GM21619 (cell line): ENCODE data around the gene NT5C2.
"Not testable (repeated sequence)": the region's sequence is repeated elsewhere in the genome, so short reads cannot be mapped to it uniquely, and the experiment has no call there.

Experiments used
- ATAC-seq: cut with Tn5 transposase; IDR thresholded peaks from one replicate; pipeline ENCODE4 v1.9.1; 2021; ENCODE audit not compliant: unreplicated experiment

The NT5C2 gene

DNA sequence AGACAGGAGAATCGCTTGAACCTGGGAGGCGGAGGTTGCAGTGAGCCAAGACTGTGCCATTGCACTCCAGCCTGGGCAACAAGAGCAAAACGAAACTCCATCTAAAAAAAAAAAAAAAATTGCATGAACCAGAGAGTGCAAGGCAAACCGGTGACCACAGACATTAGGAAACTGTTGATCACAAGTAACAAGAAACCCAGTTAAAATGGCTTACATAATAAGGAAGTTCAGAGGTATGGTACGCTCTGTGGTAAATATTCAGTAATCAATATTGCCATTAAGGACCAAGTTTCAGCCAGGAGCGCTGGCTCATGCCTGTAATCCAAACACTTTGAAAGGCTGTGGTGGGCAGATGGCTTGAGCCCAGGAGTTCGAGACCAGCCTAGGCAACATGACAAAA, 9.2 kb upstream of the NT5C2 start:
- ATAC-seq: no peak

DNA sequence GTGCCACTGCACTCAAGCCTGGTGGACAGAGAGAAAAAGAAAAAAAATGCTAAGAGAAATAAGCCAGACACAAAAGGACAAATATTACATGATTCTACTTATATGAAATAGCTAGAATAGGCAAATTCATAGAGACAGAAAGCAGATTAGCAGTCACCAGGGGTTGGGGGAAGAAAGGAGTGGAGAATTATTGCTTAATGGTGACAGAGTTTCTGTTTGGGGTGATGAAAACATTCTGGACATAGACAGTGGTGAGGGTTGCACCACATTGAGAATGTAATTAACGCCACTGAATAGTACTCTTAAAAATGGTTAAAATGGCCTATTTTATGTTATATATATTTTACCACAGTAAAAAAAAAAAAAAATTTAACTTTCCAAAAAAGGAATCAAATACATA, 6.4 kb upstream of the NT5C2 start:
- ATAC-seq: no peak

DNA sequence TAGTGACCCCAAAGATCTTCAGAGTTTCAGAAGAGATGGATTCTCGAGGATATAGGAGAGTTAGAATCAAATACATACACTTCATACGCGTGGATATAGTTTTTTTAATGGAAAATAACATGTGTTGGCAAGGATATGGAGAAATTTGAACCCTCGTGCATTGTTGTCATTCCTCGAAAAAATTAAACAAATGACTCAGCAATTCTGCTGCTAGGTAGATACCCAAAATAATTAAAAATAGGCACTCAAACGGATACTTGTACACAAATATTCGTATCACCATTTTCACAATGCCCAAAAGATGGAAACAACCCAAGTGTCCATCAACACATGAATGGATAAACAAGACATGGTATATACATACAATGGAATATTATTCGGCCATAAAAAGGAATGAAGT, 5.6 kb upstream of the NT5C2 start:
- ATAC-seq: no peak

DNA sequence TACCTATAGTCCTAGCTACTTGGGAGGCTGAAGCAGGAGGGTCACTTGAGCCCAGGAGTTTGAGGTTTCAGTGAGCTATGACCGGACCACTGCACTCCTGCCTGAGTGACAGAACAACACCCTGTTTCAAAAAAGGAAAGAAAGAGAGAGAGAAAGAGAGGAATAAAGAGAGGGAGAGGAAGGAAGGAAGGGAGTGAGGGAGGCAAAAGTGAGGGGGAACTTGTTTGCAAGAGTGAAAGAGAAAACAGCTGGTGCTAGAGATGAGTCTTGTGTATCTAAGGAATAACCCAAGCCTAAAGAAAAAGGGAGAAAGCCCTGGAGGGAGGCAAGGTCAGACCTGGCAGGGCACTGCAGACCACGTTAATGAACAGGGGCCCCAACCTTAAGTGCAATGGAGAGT, 4.8 kb upstream of the NT5C2 start:
- ATAC-seq: no peak

GRCh38 chr10:103197174-103197573, 4.1 kb upstream of the NT5C2 start:
- no peak for ATAC-seq

DNA sequence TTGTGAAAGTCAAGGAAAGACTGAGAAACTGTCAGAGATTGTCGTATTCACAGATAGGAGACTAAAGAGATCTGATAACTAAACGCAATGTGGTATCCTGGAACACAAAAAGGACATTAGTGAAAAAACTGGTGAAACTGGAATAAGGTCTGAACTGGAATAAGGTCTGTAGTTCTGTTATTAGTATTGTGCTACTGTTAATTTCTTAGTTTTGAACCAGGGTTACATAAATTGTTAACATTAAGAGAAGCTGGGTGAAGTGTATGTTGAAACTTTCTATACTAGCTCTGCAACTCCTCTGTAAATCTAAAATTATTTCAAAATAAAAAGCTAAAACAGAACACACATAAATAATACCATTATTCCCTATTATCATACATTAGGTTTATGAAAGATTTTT, 3.4 kb upstream of the NT5C2 start:
- no peak for ATAC-seq

DNA sequence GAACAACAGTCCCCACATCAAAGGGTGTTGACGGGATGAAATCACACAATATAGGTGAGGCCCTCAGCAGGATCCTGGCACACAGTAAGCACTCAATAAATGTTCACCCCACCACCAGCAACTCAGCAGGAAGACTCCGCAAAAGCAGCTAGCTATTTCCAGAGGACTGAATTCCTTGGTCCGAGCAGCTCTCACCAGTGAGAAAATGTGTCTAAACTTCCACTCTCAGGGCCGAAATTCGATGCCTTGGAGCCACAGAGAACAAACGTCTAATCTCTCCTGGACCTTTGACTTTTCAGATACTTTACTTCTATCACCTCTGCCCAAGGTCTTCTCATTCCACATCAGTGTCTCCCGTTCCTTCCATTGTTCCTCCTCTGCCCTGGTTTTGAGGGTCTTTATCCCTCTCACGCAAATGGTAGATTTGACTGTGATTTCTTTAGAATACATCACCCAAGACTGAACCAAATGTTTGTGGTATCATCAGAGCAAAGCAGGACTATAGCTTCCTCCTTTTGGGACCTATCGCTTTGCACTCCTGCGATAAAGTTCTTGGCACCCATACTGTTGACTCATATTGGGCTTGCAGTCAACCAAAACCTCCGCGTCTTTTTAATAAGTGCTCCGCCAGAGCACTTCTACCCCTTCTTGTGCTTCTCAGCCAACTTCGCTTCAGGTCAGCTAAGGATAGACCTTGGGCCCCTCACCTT, 903 bp upstream of the NT5C2 start:
- ATAC-seq: no peak

GRCh38 chr10:103192451-103193106, 493 bp downstream of the NT5C2 start:
- peak; percentile 61 for ATAC-seq

DNA sequence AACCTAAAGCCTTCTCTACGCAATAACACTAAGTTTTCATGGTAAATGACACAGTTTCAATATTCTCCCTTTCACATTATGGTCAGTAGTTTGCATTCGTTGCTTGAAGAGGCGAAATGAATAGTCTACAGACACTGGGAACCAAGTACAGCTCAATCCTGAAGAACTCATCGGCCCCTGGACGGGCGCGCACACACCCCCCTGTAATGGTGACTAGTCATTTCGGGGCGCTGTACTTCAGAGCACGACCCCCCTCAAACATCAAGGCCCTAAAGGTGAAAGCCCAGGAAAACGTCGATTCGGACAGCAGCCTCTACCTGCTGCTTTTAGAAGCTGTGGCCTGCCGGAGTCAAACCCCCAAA, 1.0 kb downstream of the NT5C2 start:
- no peak for ATAC-seq

DNA sequence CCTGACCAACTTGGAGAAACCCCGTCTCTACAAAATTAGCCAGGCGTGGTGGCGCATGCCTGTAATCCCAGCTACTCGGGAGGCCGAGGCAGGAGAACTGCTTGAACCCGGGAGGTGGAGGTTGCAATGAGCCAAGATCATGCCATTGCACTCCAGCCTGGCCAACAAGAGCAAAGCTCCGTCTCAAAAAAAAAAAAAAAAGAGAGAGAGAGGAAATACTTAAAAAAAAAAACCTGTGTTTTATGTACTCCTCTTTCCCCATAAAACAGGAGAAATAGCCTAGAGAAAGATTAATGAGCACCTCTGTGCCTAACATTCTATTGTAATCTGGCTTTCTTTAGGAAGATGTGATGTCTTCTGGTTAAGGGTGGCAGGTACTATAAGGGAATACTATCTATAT, 1.9 kb downstream of the NT5C2 start:
- not testable (repeated sequence) for ATAC-seq

GRCh38 chr10:103188853-103189252, 4.2 kb downstream of the NT5C2 start:
- ATAC-seq: no peak

GRCh38 chr10:103186128-103186527, 6.9 kb downstream of the NT5C2 start:
- no peak for ATAC-seq

- no peak for ATAC-seq
Measured at GRCh38 chr10:103184615-103185014, 8.5 kb downstream of the NT5C2 start.

GRCh38 chr10:103183991-103184451, 9.1 kb downstream of the NT5C2 start:
- ATAC-seq: not testable (repeated sequence)

DNA sequence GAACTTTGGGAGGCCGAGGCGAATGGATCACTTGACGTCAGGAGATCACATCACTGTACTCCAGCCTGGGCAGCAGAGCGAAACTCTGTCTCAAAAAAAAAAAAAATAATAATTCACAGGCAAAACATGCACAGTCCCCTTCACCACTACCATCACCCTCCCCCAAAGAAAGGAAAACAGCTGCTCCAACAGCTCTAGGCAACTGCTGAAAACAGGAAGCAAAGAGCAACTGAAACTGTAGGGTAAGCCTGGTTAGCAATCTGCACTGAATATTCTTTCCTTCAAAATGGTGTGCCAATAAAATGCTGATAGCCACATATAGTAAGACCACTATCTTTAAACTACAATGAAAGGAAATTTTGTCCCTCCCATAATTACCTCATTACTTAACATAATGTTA, 11.8 kb downstream of the NT5C2 start:
- peak; percentile 67 for ATAC-seq

DNA sequence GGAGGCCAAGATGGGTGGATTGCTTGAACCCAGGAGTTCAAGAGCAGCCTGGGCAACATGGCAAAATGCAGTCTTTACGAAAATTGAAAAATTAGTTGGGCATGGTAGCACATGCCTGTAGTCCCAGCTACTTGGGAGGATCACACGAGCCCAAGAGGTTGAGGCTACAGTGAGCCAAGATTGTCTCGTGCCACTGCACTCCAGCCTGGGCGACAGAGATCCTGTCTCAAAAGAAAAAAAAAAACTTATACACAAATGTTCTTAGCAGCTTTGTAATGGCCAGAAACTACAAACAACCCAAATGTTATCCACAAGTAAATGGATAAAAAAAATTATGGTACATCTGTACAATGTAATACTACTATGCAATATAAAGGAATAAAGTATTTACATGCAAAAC, 12.6 kb downstream of the NT5C2 start:
- no peak for ATAC-seq

DNA sequence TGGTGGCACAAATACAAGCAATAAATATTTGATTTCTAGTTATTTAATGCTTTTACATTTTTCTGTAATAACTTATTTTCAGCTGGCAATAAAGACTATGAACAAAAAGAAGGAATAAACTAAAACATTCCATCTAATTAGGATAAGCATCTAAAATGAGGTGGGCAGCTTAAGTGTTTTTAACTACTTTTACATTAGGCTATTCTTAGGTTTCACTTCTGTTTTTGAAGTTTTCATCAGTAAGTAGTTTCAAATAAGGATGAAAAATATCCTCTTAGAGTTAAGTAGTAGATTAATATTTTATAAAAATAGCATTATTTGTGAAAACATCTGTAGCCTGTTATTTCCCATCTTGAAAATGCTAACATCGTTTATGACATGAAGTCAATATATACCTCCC, 15.9 kb downstream of the NT5C2 start:
- ATAC-seq: no peak

DNA sequence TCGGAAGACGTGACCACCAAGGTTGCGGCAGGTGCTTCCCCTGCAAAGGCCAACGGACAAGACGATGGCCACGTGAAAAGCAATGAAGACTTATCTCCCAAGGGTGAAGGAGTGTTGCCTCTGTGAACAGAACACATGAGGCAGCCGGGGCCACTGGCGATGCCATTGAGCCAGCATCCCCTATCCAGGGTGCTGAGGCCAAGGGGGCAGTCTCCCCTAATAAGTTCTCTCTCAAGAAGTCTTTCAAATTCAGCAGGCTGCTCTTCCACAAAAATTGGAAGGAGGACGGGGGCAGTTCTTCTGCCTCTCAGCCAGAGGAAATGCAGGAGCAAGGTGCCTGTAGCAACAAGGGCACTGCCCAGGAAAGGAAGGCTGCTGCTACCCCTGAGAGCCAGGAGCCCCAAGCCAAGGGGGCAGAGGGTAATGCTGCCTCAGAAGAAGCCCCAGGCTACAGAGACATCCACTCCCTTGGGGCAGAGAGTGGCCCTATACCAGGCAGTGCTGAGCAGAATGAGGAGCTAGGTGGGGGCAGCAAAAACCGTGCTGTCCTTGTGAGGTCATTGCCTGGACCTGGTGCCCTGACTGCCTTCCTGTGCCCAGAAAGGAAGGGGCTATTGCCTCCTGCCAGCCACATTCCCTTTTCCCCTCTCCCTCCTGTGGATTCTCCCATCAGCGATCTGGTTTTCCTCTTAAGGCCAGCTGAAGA, 17.3 kb downstream of the NT5C2 start:
- no peak for ATAC-seq

GRCh38 chr10:103174324-103174723, 18.7 kb downstream of the NT5C2 start:
- not testable (repeated sequence) for ATAC-seq

DNA sequence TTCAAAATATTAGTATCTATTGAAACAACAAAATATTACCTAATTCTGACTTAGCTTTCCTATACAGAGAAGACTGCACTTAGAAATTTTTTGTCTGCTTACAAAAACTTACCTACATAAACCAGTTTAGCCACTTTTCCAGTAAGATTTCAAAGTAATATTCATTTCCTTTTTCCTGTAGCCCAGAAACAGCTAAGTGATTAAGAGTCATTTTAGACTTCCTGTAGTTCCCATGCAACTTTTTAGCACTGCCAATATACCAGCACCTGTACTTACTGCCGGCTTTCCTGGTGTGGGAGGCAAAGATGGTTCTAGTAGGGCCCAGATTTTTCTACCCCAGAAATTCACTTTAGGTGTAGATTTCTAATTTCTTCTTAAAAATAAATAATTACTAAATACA, 21.8 kb downstream of the NT5C2 start:
- no peak for ATAC-seq

DNA sequence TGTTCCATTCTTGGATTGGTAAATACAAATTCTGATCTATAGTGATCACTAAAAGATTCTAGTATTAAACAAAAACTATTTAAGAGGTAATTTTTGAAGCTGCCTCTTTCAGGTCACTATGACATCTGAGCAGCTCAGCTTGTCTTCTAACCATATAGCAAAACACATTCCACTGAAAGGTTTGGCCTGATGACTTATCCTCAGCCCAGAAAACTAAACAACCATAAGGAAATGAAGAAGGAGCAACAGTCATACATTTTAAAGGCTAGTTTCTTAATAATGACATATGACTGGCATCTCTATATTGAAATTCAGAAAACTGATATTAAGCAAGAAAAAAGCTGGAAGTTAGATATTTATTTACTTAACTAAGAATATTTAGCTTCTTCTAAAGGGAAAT, 24.6 kb downstream of the NT5C2 start:
- ATAC-seq: no peak

DNA sequence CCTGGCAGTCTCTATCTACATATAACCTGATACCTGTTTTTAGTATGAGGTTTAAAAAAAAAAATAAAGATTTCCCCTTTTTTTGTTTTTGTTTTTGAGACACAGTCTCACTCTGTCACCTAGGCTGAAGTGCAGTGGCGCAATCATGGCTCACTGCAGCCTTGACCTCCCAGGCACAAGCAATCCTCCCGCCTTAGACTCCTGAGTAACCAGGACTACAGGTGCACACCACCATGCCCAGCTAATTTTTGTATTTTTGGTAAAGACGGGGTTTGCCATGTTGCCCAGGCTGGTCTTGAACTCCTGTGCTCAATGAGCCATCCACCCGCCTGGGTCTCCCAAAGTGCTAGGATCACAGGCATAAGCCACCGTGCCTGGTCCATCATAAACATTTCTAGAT, 25.5 kb downstream of the NT5C2 start:
- not testable (repeated sequence) for ATAC-seq
